HepG2 (cell line): ENCODE results near the gene INSR. TPM values are rescaled to one million over a fixed set of nuclear protein-coding genes. Genes with fewer than 3 reads are reported as not detected.

ENCODE experiments used
- AHR ChIP-seq: IDR thresholded peaks from 2 replicates; pipeline ENCODE4 v1.6.1; 2018; ENCODE audit warnings: missing genetic modification reagents, missing compliant biosample characterization
- ATAD3A ChIP-seq: sonication (generic); formaldehyde crosslinking; IDR thresholded peaks from 2 replicates; pipeline ENCODE4 v1.4.0; 2020; ENCODE audit warnings: missing genetic modification reagents
- ATM ChIP-seq: fragments of 450-650 bp; IDR thresholded peaks from 2 replicates; pipeline ENCODE4 v1.7.1; 2017; ENCODE audit warnings: mild to moderate bottlenecking, borderline replicate concordance
- BCLAF1 ChIP-seq: fragments of 450-650 bp; IDR thresholded peaks from 2 replicates; pipeline ENCODE4 v1.6.1; 2017; ENCODE audit warnings: mild to moderate bottlenecking
- MAFK ChIP-seq, 2 experiments: IDR thresholded peaks in 1 of 2; conservative IDR thresholded peaks in 1 of 2; 2 replicates each; pipeline ENCODE4 v1.6.1; 2011; ENCODE audit warnings: improper control_type of control experiment in 2 of 2, low read length in 2 of 2
- MED8 ChIP-seq: sonication (generic); formaldehyde crosslinking; IDR thresholded peaks from 2 replicates; pipeline ENCODE4 v1.8.1; 2023; ENCODE audit warnings: mild to moderate bottlenecking, missing genetic modification reagents; ENCODE audit not compliant: insufficient replicate concordance
- ZBTB2 ChIP-seq: sonication (generic); formaldehyde crosslinking; IDR thresholded peaks from 2 replicates; pipeline ENCODE4 v1.8.0; 2022; ENCODE audit warnings: low read depth, missing genetic modification reagents
- ZNF142 ChIP-seq: sonication (generic); formaldehyde crosslinking; IDR thresholded peaks from 2 replicates; pipeline ENCODE4 v1.4.0; 2020; ENCODE audit warnings: missing genetic modification reagents
- ZNF235 ChIP-seq: sonication (generic); formaldehyde crosslinking; IDR thresholded peaks from 2 replicates; pipeline ENCODE4 v1.8.1; 2023; ENCODE audit warnings: mild to moderate bottlenecking, missing genetic modification reagents, borderline replicate concordance
- ZNF468 ChIP-seq: sonication (generic); formaldehyde crosslinking; IDR thresholded peaks from 2 replicates; pipeline ENCODE4 v1.8.0; 2022; ENCODE audit warnings: mild to moderate bottlenecking, moderate library complexity, missing genetic modification reagents
- ZNF703 ChIP-seq: sonication (generic); formaldehyde crosslinking; IDR thresholded peaks from 2 replicates; pipeline ENCODE4 v1.5.1; 2020; ENCODE audit warnings: missing genetic modification reagents, mild to moderate bottlenecking, moderate library complexity, borderline replicate concordance
- ZNF792 ChIP-seq: IDR thresholded peaks from 2 replicates; pipeline ENCODE4 v1.6.1; 2016
- polyA plus RNA-seq, 8 experiments: library from polyadenylated mRNA; depleted of rRNA in 3 of 8; stranded (reverse) in 7 of 8; unstranded in 1 of 8; fragments of >200 nt; fragmentation: Illumina TruSeq in 4 of 8; extraction: Trizol in 4 of 8; gene quantifications; 2 replicates each; pipeline versions ENCODE4 v1.2.1 to v1.2.3, GENCODE V29; 2011 to 2016; ENCODE audit warnings: low read depth in 4 of 8, missing spikeins in 1 of 8, mixed read lengths in 1 of 8; ENCODE audit not compliant: insufficient read depth in 1 of 8
- total RNA-seq, 5 experiments: library from RNA; depleted of rRNA; stranded (reverse); fragments of >200 nt; fragmentation: Illumina TruSeq; extraction: Trizol; gene quantifications; 2 replicates each; pipeline ENCODE4 v1.2.3, GENCODE V29; 2016; ENCODE audit warnings: low read depth in 1 of 5
- TF ChIP-seq, protein P1 (sequence below): sonication (generic); formaldehyde crosslinking; IDR thresholded peaks from 2 replicates; pipeline ENCODE4 v1.8.0; 2022; ENCODE audit warnings: mild to moderate bottlenecking, missing genetic modification reagents
- TF ChIP-seq, protein P2 (sequence below): sonication (generic); formaldehyde crosslinking; IDR thresholded peaks from 2 replicates; pipeline ENCODE4 v1.5.0; 2020; ENCODE audit warnings: mild to moderate bottlenecking, missing genetic modification reagents

INSR gene
- total and polyA plus RNA-seq, 2 of the 13 experiments (the other 11 are each of a cell fraction or from before 2014, with no cell fraction given): 24.2 to 29.8 TPM

DNA sequence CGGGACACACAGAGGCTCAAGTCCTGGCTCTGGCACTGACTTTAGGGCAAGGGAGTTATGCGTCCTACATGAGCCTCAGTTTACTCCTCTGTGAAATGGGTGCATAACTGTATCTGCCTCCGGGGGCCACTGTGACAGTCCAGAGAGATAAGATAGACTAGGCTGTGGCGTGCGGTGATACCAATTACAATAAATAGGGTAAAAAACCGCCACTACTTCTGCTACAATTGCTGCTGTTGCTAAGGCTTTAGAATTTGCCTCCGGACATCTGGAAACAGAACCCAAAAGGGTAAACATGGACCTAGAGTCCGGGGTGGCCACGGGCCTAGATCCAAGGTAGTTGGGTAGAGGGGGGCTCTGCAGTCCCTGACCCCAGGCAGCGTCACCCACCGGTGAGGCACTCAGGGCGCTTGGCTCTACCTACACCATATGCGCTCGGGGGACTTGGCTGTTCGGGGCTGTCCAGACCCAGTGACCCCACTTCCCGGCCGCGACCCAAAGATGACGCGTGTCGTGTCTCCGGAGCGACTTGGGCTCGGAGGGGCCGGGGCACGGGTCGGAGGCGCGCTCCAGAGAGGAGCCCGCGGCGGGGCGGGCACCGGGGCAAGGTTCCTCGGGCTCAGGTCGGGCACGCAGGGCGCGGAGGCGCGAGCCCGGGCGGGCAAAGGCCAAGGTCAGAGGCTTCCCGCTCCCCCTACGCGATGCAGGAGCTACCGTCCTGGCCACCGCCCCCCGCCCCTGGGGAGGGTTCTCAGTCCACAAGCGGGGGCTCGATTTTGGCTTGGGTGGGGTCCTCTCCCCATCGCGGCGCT, 1.1 kb downstream of the INSR start (continued):
- TF ChIP-seq, protein P1, sequence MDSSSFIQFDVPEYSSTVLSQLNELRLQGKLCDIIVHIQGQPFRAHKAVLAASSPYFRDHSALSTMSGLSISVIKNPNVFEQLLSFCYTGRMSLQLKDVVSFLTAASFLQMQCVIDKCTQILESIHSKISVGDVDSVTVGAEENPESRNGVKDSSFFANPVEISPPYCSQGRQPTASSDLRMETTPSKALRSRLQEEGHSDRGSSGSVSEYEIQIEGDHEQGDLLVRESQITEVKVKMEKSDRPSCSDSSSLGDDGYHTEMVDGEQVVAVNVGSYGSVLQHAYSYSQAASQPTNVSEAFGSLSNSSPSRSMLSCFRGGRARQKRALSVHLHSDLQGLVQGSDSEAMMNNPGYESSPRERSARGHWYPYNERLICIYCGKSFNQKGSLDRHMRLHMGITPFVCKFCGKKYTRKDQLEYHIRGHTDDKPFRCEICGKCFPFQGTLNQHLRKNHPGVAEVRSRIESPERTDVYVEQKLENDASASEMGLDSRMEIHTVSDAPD (CRISPR knock-in tag): no peak
- TF ChIP-seq ZNF142 (CRISPR knock-in tag): no peak
- TF ChIP-seq ZNF792 (CRISPR knock-in tag): no peak
- TF ChIP-seq MED8: no peak
- TF ChIP-seq MAFK (conservative IDR thresholded peaks at IDR 0.05 in 1 of 2, IDR thresholded peaks at IDR 0.05 in 1 of 2; ENCODE audit: low read length in 2 of 2): no peak
- no peak for TF ChIP-seq BCLAF1
- TF ChIP-seq, protein P2, sequence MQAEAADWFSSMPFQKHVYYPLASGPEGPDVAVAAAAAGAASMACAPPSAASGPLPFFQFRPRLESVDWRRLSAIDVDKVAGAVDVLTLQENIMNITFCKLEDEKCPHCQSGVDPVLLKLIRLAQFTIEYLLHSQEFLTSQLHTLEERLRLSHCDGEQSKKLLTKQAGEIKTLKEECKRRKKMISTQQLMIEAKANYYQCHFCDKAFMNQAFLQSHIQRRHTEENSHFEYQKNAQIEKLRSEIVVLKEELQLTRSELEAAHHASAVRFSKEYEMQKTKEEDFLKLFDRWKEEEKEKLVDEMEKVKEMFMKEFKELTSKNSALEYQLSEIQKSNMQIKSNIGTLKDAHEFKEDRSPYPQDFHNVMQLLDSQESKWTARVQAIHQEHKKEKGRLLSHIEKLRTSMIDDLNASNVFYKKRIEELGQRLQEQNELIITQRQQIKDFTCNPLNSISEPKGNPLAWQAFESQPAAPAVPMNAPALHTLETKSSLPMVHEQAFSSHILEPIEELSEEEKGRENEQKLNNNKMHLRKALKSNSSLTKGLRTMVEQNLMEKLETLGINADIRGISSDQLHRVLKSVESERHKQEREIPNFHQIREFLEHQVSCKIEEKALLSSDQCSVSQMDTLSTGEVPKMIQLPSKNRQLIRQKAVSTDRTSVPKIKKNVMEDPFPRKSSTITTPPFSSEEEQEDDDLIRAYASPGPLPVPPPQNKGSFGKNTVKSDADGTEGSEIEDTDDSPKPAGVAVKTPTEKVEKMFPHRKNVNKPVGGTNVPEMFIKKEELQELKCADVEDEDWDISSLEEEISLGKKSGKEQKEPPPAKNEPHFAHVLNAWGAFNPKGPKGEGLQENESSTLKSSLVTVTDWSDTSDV: no peak; the same call in 1 of the 2 replicates
- TF ChIP-seq ZNF235 (CRISPR knock-in tag): no peak
- no peak for TF ChIP-seq ZBTB2 (CRISPR knock-in tag)
- no peak for TF ChIP-seq ATM
- peak; percentile 46; the same call in 1 of the 2 replicates for TF ChIP-seq AHR
- no peak for TF ChIP-seq ZNF468
- TF ChIP-seq ATAD3A: no peak
- TF ChIP-seq ZNF703: no peak
